Measurements from ENCODE around the gene ZNF48. TPM values are rescaled to one million over a fixed set of nuclear protein-coding genes. Genes with fewer than 3 reads are reported as not detected.
A peak's percentile ranks its signal among the peaks of the same experiment; 100 is the strongest.

The ZNF48 gene
- total RNA-seq, 1 donor from 2014 or later = 6.1 TPM

DNA sequence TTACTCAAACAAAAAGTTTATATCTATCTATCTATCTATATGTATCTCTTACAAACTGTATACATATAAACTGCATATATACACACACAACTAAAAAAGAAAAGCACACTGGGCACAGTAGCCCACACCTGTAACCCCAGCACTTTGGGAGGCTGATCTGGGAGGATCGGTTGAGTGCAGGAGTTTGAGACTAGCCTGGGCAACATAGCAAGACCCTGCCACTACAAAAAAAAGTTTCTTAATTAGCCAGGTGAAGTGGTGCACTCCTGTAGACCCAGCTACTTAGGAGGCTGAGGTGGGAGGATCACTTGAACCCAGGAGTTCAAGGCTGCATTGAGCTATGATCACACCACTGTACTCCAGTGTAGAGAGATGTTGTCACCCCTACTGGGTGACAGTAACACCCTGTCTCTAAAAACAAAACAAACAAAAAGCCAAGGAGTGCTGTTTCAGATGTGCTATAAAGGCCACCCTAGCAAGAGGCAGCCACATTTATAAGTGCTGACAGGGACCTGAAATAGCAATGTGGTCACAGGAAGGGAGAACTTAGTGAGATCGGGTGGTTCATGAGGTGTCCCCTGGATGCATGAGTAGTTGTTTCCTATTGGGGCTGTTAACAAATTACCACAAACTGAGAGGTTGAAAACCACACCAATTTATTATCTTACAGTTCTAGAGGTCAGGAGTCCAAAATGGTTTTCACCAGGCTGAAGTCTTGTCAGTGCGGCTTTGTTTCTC, 44.9 kb upstream of the ZNF48 start:
- Histone ChIP-seq H3K36me3 (peaks cover 39% of the 10 kb centered on the region), H3K27ac (no peak overlapping the region), H3K4me1 (peaks cover 25% of the 10 kb centered on the region), H3K9me3 (no peaks in the 10 kb centered on the region), H3K4me3 (no peak overlapping the region), H3K27me3 (no peaks in the 10 kb centered on the region)
- TF ChIP-seq, protein P1, sequence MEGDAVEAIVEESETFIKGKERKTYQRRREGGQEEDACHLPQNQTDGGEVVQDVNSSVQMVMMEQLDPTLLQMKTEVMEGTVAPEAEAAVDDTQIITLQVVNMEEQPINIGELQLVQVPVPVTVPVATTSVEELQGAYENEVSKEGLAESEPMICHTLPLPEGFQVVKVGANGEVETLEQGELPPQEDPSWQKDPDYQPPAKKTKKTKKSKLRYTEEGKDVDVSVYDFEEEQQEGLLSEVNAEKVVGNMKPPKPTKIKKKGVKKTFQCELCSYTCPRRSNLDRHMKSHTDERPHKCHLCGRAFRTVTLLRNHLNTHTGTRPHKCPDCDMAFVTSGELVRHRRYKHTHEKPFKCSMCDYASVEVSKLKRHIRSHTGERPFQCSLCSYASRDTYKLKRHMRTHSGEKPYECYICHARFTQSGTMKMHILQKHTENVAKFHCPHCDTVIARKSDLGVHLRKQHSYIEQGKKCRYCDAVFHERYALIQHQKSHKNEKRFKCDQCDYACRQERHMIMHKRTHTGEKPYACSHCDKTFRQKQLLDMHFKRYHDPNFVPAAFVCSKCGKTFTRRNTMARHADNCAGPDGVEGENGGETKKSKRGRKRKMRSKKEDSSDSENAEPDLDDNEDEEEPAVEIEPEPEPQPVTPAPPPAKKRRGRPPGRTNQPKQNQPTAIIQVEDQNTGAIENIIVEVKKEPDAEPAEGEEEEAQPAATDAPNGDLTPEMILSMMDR (IDR thresholded peaks at IDR 0.05) = no peak
- ATAC-seq = no peak
- DNase-seq = no peak
- intact Hi-C loops (cut with DNase I) = no loop called here

- ATAC-seq (no peak), DNase-seq (no peak)
- Histone ChIP-seq H3K36me3 (peaks cover 39% of the 10 kb centered on the region), H3K27ac (no peak overlapping the region), H3K4me1 (peaks cover 27% of the 10 kb centered on the region), H3K27me3 (no peaks in the 10 kb centered on the region), H3K4me3 (no peak overlapping the region), H3K9me3 (no peaks in the 10 kb centered on the region)
- TF ChIP-seq, protein P1 (IDR thresholded peaks at IDR 0.05) = no peak
- intact Hi-C loops (cut with DNase I) = no loop called here
Measured at GRCh38 chr16:30351001-30351441, 44.2 kb upstream of the ZNF48 start.

- Histone ChIP-seq H3K27me3 (no peaks in the 10 kb centered on the region), H3K36me3 (peaks cover 39% of the 10 kb centered on the region), H3K4me1 (peaks cover 34% of the 10 kb centered on the region), H3K9me3 (no peaks in the 10 kb centered on the region), H3K27ac (peak overlapping the region; percentile 36), H3K4me3 (no peak overlapping the region)
- intact Hi-C loops (cut with DNase I) = no loop called here
- DNase-seq (peak; percentile 84), ATAC-seq (peak; percentile 6)
- TF ChIP-seq, protein P1 (IDR thresholded peaks at IDR 0.05) = no peak
Measured at GRCh38 chr16:30351586-30352419, 43.4 kb upstream of the ZNF48 start.

DNA sequence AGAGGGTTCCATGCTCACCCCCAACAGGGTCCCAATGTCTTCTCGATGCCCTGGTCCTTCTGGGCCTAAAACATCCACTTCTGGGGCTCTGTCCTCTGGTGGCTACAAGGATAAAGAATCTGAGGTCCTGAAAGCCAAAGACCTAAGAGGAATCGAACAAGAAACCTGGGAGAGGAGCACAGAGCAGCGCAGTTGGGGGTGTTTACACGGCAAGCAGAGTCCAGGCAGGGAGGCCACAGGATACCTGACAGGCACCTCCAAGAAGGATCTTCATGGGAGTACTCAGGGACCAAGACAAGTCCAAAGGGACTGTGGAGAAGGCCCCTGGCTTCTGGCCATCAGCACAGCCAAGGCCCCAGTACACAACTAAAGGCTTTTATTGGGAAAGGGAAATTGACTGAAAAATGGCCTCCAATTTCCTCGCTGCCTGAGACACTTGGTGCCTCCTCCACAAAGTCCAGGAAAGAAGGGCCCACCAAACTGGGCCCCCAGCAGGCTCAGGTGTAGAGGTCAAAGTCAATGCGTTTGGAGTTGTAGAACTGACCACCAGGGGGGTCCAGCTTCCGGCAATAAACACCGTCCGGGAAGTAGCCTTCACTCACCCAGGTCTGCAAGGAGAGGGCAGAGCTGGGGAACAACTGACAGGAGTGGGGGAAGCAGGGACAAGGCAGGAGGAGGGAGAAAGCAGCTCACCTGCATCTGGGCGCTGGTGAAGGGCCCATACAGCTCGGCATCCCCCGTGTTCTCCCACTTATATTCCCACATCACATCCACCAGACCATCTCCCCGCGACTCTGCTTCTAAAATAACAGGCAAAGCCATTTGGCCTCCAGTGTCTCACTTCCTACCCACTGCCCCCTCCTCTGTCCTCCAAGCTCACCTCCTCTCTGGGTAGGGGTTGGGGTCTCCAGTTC, 42.5 kb upstream of the ZNF48 start:
- DNase-seq = no peak
- Histone ChIP-seq H3K4me1 (peaks cover 35% of the 10 kb centered on the region), H3K27ac (peak overlapping the region; percentile 36), H3K36me3 (peaks cover 49% of the 10 kb centered on the region), H3K4me3 (no peak overlapping the region), H3K27me3 (no peaks in the 10 kb centered on the region), H3K9me3 (no peaks in the 10 kb centered on the region)
- TF ChIP-seq, protein P1 (IDR thresholded peaks at IDR 0.05) = no peak
- intact Hi-C loops (cut with DNase I) = no loop called here
- no peak for ATAC-seq

- TF ChIP-seq, protein P1 (IDR thresholded peaks at IDR 0.05) = no peak
- Histone ChIP-seq H3K27ac (no peak overlapping the region), H3K9me3 (no peaks in the 10 kb centered on the region), H3K4me1 (peaks cover 35% of the 10 kb centered on the region), H3K4me3 (peak overlapping the region; percentile 93), H3K27me3 (no peaks in the 10 kb centered on the region), H3K36me3 (peaks cover 56% of the 10 kb centered on the region)
- ATAC-seq (no peak), DNase-seq (no peak)
- intact Hi-C loops (cut with DNase I) = no loop called here
Measured at GRCh38 chr16:30353438-30354129, 41.6 kb upstream of the ZNF48 start.
